ENCODE data around the gene FBXO11.

GRCh38 chr2:47810850-47811249 is 95.4 kb downstream of the FBXO11 start:
- TF ChIP-seq CTCF (IDR thresholded peaks at IDR 0.05) (no peak), POLR2A (IDR thresholded peaks at IDR 0.05) (no peak)
